ENCODE data around the gene IRX4.
"Not testable (repeated sequence)": the region's sequence is repeated elsewhere in the genome, so short reads cannot be mapped to it uniquely, and the experiment has no call there.

IRX4 gene

DNA sequence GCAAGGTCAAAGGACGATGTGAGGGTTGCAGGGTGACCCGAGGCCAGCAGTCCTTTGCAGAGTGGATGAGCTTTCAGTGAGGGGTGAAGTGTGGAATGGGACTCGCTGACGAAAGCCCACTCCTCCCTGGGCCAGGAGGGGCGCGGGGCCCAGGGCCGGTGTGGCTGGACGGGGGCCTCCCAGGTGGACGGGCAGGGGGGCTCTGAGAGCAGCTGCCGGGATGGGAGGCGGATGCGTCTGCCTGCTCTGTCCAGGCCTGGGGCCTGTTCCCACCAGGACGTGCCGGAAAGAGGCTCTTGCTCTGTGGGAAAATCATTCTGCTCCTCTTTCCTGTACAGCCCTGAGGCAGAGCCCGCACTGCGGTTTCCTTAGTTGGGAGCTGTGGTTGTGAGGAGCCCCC is 24.3 kb downstream of the IRX4 start:
- no peak for DNase-seq (ENCODE audit: low read depth in 2 of 2)

DNA sequence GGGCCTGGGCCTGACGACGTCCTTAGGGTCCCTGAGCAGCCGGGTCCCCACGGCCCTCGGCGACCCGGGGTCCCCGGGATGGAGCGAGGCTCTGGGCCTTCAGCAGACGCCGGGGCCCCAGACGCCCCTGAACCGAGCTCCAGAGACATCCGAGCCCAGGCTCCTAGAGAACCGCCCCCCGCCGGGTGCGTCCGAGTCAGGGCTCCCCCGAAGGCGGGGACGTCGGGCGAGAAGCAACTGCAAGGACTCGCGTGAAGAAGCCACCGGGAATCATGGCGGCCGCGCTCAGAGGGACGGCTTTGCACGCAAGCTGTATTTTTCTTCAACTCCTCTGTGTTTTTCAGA is 25.5 kb downstream of the IRX4 start:
- DNase-seq (ENCODE audit: low read depth in 2 of 2), result no peak

DNA sequence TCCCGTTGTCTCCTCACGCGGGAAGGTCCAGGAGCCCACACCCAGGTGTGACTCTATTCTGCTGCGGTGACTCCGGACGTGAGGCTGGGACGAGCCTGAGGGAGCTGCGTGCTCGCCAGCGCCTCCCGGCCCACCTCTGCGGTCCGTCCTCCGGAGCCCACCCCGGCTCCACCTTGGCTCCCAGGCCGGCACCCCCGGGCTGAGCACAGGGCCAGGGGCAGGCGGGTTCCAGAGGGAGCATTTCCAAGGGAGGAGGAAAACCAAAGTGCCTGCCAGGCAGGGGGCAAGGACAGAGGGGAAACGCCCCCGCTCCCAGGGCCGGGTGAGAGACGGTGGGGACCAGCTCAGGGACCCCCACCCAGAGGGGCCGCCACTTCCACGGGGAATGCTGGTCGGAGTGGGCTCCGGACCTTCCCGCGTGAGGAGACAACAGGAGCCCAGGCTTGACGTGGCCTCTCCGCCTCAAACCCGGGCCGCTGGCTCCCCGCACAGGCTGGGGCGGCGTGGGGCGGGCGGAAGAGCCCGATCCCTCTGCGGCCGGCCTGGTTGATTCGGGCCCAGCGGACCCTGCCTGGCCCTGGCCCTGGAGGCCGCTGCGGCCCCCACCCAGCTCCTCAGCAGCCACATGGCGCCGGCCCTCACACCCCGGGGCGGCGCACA is 26.0 kb downstream of the IRX4 start:
- no peak for DNase-seq (ENCODE audit: low read depth in 2 of 2)

DNA sequence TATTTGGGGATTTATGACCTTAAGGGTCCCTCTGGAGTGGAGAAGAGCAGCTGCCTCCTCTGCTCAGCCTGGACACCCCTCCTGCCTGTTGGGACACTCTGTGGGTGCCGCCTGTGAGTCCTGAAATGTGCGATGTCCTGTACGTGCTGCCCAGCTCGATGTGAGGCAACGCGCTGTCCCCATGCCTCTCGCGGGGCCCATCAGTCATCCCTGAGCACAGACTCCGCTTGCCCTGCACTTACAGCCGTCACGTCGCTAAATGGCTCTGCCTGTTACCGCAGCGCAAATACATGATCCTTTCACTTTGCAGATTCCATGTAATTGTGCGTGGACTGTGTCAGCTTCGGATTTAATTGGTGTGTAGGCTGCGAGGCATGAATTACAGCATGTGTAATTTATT is 27.1 kb downstream of the IRX4 start:
- no peak for DNase-seq (ENCODE audit: low read depth in 2 of 2)

DNA sequence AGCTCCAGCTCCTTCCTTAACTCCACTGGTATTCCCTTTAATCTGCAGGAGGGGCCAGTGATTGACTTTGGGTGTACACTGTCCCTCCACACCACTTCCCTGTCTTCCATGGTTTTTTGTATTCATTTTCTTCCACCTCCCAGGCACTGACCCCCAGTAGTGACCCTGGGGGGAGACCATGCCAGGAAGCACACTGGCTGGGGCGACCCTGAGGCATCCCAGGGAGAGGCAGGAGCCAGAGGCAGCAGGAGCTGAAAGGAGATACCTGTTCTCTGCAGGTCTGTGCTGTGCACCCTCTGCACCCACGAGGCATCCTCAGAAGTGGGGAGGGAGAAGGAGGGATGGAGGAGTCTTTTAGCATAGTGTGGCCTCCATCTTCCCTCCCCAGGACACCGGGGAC is 27.6 kb downstream of the IRX4 start:
- DNase-seq (ENCODE audit: low read depth in 2 of 2), result no peak

DNA sequence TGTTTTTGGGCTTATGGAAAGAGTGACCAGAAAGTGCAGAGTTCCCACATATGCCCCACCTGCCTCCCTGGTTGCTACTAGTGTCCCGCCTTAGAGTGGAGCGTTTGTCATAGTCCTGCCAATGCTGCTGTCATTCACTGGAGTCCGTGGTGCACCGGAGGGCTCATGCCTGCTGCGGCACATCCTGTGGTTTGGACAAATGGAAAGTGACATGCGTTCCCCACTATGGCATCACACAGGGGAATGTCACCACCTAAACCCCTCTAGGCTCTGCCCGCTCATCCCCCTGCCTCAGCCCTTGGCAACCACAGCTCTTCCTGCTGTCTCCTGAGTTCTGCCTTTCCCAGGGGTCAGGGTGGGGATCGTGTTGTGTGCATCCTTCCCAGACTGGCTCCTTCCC is 29.2 kb downstream of the IRX4 start:
- DNase-seq (ENCODE audit: low read depth in 2 of 2), result no peak

DNA sequence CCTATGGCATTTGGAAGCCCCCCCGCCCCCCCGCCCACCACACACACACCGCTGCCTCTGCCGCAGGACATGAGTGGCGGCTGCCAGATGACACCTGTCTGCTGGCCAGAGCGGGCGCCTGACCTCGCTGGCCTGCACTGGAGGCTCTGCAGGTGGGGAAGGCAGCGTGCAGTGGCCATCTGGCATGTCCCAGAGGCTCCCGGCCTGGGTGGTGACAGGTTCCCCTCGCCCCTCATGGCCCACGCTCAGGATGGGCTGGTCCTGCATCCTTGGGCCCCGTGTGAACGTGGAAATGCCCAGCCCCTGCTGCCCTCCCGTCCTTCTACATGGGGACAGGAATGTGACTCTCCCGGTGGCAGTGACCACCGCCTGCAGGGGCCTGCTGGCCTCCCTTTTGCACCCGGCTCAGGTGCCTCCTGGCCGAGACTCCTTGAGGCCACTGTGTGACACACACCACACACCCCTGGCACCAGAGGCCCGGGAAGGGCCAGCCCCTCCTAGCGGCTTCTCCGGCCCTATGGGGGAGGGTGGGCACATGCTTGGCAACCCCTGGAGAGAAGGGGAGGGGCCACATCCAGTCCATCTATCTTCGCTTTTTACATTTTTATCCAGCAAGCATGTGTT is 30.3 kb downstream of the IRX4 start:
- no peak for DNase-seq (ENCODE audit: low read depth in 2 of 2)

DNA sequence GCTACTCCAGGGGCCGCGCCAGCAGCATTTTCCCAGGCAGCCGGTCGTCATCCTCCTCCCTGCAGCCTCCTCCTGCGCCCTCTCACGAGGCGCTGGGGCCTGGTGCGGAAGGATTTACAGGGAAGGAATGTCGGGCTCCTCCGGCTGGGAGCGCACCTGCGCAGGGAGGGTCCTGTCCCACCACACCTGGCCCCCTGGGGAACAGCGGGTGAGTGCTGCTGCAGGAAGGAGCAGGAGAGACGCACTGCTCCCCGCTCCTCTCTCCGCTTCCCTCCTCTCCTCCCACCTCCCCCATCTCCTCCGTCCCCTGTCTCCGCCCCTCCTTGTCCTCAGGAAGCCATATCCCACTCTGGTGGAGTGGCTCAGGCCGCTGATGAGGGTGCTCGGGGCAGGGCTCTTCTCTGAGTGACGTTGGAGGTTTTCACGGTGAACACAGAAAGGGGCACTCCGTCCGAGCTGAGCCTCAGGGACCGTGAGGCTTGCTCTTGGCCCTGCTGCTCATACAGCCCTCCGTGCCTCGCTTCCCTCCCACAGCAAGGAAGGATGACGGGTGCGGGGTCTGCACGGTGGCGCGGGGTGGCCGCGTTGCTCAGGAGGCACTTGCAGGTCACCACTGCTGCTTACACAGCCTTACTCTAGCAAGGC is 31.3 kb downstream of the IRX4 start:
- no peak for DNase-seq (ENCODE audit: low read depth in 2 of 2)

DNA sequence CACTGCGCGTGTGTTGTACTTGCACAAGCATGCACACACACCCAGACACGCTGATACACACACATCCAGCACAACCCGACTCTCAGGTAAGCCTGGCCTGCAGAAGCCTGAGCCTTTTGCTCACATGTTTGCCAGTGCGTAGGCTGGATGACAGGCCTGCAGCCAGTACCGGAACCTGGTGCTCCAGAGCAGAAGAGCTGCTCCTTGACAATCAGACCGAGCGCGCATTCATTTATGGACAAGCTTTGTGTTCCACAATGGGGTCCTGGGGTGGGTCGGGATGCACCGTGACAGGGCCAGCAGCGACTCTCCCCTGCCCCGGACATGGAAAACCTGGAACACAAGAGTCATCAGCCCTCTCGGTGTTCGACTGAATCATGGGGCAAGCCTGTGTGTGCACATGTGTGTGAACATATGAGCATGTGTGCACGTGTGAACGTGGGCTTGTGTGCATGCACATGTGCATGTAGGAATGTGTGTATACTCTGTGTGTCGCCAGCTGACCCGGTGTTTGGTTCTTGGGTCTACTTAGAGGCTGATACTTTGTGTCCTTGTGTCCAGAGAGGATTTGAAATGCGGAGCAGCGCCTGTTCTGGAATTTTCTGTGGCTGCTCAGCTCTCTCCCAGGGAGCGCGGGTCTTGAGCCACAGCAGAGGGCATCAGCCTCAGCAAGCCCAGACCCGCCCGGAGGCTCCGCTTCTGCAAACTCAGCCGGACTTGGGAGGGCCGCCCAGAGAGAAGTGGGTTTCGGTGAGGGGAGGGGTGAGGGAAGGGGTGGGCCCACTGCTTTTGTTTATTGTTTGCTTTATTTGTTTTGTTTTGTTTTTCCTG is 32.2 kb downstream of the IRX4 start:
- DNase-seq (ENCODE audit: low read depth in 2 of 2), result no peak

DNA sequence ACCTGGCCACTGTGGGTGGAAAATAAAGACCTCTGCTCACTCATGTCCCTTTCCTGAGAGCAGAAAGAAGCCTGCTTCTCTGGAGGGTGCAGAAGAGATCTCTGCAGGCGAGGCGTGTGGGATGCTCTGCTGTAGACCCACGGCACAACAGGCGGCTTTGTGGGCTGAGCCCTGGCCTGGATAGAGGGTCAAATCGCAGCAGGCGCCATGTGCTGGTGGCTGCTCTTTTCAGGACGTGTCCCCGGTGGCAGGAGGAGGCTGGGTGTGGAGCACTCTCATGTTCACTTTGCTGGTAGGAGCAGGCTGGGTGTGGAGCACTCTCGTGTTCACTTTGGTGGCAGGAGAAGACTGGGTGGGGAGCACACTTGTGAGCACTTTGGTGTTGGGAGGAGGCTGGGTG is 35.1 kb downstream of the IRX4 start:
- DNase-seq (ENCODE audit: low read depth in 2 of 2), result no peak

DNA sequence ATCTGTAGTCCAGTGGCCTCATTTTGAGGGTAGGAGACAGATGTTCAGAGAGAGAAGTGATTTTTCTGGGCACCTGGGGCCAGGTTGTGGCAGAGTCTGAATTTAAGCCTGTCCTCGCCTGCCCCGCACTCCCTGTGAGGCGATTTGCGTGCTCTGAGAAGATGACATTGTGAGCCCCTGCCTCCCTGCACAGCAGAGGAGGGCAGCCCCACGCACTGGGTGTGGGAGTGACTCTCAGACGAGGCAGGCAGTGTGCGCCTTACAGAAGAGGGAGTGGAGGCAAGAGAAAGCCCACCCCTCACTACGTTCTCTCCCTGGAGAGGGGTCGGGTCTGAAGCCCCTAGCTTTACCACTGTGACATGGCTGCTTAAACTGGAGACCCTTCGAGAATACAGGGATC is 35.7 kb downstream of the IRX4 start:
- no peak for DNase-seq (ENCODE audit: low read depth in 2 of 2)

DNA sequence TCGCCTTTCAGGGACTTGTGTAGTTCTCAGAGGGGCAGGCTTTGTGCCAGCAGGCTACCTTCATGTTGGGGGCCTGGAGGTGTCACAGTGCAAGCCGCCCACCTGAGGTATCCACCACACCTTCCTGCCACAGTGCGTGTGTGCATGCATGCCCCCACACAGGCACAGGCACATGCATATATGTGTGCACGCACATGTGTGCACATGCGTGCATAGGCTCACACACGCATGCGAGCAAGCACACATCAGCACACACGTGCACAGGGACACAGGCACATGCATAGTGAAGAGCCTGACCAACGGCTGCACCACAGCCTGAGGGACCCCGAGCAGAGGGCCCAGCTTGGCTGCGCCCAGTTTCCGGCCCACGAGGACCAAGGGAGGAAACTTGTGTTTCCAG is 36.1 kb downstream of the IRX4 start:
- no peak for DNase-seq (ENCODE audit: low read depth in 2 of 2)

DNA sequence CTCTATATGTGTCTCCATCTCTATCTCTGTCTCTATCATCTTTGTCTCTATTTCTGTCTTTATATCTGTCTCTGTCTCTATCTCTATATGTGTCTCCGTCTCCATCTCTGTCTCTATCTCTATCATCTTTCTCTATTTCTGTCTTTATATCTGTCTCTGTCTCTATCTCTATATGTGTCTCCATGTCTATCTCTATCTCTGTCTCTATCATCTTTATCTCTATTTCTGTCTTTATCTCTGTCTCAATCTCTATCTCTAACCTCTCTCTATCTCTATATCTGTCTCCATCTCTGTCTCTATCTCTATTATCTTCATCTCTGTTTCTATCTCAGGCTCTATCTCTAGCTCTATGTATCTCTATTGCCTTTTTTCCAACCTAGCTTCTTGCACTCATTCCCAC is 37.0 kb downstream of the IRX4 start:
- DNase-seq (ENCODE audit: low read depth in 2 of 2), result no peak

DNA sequence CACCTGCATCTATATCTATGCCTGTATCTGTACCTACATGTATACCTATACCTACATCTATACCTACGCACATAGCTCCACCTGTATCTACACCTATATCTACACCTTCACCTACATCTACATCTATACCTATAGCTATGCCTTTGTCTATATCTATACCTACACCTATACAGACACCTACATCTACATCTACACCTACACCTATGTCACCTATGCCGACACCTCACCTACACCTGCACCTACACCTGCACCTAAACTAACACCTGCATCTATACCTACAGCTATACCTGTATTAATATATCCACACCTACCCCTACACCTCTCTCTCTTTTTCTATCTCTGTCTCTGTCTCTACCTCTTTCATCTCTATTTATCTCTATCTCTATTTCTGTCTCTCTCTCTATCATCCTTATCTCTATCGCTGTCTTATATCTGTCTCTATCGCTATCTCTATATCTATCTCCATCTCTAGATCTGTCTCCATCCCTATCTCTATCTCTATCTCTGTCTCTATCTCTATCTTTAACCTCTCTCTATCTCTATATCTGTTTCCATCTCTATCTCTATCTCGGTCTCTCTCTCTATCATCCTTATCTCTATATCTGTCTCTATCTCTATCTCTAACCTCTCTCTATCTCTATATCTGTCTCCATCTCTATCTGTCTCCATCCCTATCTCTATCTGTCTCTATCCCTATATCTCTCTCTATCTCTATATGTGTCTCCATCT is 37.9 kb downstream of the IRX4 start:
- DNase-seq (ENCODE audit: low read depth in 2 of 2), result no peak

DNA sequence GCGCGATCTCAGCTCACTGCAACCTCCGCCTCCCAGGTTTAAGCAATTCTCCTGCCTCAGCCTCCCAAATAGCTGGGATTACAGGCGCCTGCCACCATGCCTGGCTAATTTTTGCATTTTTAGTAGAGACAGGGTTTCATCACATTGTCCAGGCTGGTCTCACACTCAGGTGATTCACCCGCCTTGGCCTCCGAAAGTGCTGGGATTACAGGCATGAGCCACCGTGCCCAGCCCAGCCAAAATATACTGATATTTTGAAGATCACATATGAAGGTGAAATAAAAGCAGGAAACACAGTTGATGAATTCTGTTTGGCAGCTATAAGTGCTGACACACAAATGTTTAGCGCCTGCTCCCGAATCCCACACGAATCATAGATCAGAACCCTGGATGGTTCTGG is 39.0 kb downstream of the IRX4 start:
- not testable (repeated sequence) for DNase-seq (ENCODE audit: low read depth in 2 of 2)

DNA sequence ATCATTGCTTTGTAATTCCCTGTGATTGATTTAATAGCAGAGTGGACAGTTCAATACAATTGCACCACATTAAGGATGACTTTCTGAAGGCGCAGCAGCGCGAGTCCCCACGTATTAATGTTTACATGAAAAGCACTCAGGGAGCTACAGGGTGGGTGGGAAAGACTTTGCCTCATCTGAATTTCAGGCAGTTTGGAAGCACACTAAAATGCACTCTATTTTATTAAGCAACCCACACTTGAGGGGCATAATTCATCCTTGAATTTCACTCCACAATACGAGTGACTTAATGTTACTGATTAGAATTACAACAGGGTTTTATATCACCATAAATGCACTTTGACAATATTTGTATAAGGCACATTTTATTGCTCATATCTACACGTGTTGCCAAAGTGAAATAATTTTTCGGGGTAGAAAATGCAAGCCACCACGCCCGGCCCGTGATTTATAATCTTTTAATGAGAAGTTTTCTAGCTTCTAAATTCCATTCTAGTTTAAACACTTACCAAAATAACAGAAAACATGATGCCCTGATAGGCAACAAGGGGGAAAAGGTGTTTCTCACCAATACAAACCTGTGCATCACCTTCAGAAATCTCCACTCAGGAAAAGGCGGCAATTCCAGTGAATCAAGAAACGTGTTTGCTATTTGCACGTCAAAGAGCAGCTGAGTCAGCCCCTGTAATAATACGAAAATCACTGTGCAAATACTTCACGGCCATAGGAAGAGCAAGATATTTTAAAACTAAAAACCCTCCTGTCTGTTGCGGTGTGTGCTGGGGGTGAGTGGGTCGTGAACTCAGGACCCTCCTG is 40.5 kb downstream of the IRX4 start:
- DNase-seq (ENCODE audit: low read depth in 2 of 2), result no peak

DNA sequence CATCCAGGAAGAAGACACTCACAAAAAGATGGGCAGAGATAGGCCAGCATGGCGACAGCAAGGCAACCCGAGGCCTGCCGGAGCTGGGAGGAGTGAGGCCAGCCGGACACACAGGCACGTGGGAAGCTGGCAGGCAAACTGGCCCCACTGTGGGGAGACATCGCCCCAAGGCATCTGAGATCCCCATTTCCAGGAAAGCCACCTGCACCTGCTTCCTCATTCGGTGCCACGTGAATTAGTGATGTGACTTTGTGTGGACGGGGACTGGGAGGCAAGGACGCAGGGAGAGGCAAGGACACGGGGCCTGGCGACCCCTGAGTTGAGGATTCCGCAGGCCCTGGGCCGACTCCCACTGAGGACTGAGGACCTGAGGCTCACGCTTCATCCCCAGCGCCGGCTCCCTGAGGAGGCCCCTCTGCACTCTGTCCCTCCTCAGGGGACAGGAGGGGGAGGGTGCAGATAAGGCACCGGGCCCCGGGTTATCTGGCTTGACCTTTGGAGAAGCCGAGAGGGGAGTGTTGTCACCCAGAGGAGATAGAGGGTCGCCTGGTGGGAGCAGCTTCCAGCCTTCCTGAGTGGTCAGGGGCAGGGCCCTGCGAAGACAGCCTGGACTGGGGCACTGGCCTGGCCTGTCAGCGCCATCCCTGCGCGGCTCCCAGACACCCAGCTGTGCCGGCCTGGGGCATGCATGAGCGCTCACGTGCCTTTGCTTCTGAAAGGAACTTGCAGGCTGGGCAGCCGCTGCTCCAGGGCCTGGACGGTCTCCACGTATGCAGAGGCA is 41.8 kb downstream of the IRX4 start:
- DNase-seq (ENCODE audit: low read depth in 2 of 2), result no peak

DNA sequence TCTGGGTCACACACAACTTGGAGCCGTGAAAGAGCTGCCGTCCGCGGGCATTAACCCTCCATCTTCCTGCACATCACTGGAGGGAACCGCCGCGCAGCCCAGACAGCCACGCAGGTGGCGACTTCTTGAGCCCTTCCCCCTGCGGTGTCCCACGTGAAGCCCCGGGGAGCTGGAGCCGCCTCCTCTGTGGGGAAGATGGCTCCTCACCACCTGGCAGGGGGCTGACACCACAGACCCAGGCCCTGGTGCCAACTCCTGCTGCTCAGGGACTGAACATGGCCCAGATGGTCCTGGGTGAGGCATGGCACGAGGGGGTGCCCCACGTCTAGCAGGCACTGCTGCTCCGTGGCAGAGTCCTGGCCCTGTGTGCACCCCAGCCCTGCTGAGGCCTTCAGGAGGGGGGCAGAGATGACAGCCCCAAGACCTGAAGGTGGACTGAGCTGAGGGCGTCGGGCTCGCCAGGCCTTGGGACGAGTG is 42.6 kb downstream of the IRX4 start:
- no peak for DNase-seq (ENCODE audit: low read depth in 2 of 2)

DNA sequence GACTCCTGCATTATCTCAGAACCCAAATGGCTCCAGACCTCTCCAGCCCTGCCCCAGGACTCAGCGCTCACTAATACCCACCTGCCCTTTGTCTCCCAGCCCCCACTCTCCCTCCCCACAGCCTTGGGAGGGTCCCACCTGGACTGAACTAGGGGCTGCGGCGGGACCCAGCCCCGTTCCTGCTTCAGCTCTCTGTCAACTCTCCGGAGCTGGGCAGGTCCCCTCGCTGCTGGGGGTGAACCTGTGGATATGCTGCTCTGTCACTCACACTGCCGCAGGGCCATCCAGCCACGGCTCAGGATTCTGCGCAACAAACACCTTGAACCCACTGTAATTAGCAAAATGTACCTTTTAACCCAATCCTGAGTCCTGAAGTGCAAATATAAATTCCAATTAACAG is 44.7 kb downstream of the IRX4 start:
- DNase-seq (ENCODE audit: low read depth in 2 of 2), result no peak
